Astrocyte of the cerebellum (primary cell): ENCODE data around the gene GBA3.

Source experiments
- DNase-seq: peaks from one replicate; pipeline ENCODE4 v3.0.0-alpha.2; 2011; ENCODE audit warnings: low read depth
- H3K4me3 ChIP-seq: 2 replicates; pipeline ENCODE4 v1.5.1; 2011; ENCODE audit warnings: mild to moderate bottlenecking, low read depth, low read length, moderate library complexity
- CTCF ChIP-seq: IDR thresholded peaks from 2 replicates; pipeline ENCODE4 v1.5.1; 2012; ENCODE audit warnings: low read length, low read depth, moderate library complexity, mild to moderate bottlenecking; ENCODE audit errors: missing control alignments
- in situ Hi-C: cut with HindIII; loops from 2 replicates; pipeline ENCODE4 v1.10.0; 2017; ENCODE audit warnings: low sequenced_read_pairs

GBA3 gene

GRCh38 chr4:22672944-22673343 is 19.8 kb upstream of the GBA3 start:
- no peak for TF ChIP-seq CTCF
- DNase-seq = no peak
- in situ Hi-C loops = no loop called here
- no peak overlapping the region for H3K4me3 ChIP-seq

GRCh38 chr4:22674700-22675099 is 18.0 kb upstream of the GBA3 start:
- DNase-seq = no peak
- in situ Hi-C loops = loop anchor here (25.0 kb wide), 1 partner anchor 262 kb away; no protein-coding TSS in a partner anchor
- H3K4me3 ChIP-seq = no peak overlapping the region
- TF ChIP-seq CTCF = no peak

DNA sequence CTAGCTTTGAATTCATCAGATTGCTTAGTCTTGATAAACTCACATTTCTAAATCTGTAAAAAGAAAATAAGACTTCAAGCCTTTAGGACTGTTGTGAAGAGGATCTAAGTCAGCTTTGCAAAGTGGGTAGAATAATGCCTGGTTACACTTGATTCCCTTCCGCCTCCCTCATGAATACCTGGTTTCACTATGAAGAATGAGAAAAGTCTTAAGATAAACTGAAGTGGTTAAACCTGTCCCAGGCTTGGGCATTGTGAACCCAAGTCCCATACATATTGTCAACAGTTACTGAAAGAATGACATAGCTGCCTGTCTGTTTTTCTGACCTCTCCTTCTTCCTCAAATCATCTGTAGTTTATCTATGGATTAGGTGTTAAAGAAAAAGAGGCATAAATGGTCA is 16.7 kb upstream of the GBA3 start:
- no peak for TF ChIP-seq CTCF
- H3K4me3 ChIP-seq = no peak overlapping the region
- in situ Hi-C loops = loop anchor here (25.0 kb wide), 1 partner anchor 264 kb away; no protein-coding TSS in a partner anchor
- no peak for DNase-seq

- no peak for DNase-seq
- no peak overlapping the region for H3K4me3 ChIP-seq
- in situ Hi-C loops = loop anchor here (25.0 kb wide), 1 partner anchor 265 kb away; no protein-coding TSS in a partner anchor
- no peak for TF ChIP-seq CTCF
Observed at GRCh38 chr4:22677780-22678179, 15.0 kb upstream of the GBA3 start.

- H3K4me3 ChIP-seq = no peak overlapping the region
- peak; percentile 53 for DNase-seq
- in situ Hi-C loops = loop anchor here (25.0 kb wide), 1 partner anchor 267 kb away; no protein-coding TSS in a partner anchor
- TF ChIP-seq CTCF = no peak
Observed at GRCh38 chr4:22678940-22679854, 13.5 kb upstream of the GBA3 start.

DNA sequence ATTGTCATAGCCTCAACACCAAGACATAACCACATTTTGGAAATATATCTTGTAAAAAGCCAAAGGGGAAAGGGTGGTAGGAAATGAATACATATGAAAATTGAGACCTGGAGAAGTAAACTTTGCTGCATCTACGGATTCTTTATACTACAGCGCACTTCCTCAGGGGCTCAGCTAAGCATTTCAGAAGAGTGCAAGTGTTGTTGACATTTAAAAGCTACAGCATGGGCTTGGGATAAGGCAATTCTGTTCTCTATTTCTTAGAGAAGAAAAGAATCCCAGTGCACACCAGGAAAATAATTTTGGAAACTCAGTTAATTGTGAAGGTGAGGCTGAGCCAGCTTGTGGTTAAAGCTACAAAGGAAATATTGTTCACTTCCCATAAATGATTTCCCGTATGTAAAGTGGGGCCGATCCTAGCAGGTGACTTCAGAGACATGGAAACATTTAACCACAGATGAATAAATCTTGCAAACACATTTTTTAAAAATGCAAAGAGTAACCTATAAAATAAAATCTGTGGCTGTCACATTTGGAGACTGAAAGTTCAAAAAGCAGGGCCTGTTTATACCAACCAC is 12.6 kb upstream of the GBA3 start:
- no peak for DNase-seq
- no peak for TF ChIP-seq CTCF
- no peak overlapping the region for H3K4me3 ChIP-seq
- in situ Hi-C loops = loop anchor here (25.0 kb wide), 1 partner anchor 268 kb away; no protein-coding TSS in a partner anchor
